Activated T-cell treated with anti-CD3 and anti-CD28 coated beads, Interleukin-2, amount 50 U/mL, for 24 hours (primary cell): ENCODE results near the gene WNT7B.

ENCODE experiments used
- DNase-seq: peaks from one replicate; pipeline ENCODE4 v3.0.0-alpha.2; 2020
- H3K27ac Mint-ChIP-seq: 2 replicates; pipeline ENCODE4 v1.8.0; 2020; ENCODE audit warnings: mild to moderate bottlenecking, mixed read lengths
- H3K27me3 Mint-ChIP-seq: 2 replicates; pipeline ENCODE4 v1.8.0; 2020; ENCODE audit warnings: mixed read lengths
- H3K36me3 Mint-ChIP-seq: 2 replicates; pipeline ENCODE4 v1.8.0; 2020; ENCODE audit warnings: low read depth, mixed read lengths
- H3K4me1 Mint-ChIP-seq: 2 replicates; pipeline ENCODE4 v1.8.0; 2020; ENCODE audit warnings: low read depth, mixed read lengths
- H3K4me3 Mint-ChIP-seq: 2 replicates; pipeline ENCODE4 v1.8.0; 2020; ENCODE audit warnings: mild to moderate bottlenecking, moderate library complexity, mixed read lengths
- H3K9me3 Mint-ChIP-seq: 2 replicates; pipeline ENCODE4 v1.8.0; 2020; ENCODE audit warnings: mixed read lengths

WNT7B gene

GRCh38 chr22:45929649-45930048, 47.3 kb downstream of the WNT7B start:
- H3K9me3 Mint-ChIP-seq, result no peaks in the 10 kb centered on the region
- no peaks in the 10 kb centered on the region for H3K4me1 Mint-ChIP-seq
- H3K27me3 Mint-ChIP-seq, result peaks cover 24% of the 10 kb centered on the region
- no peaks in the 10 kb centered on the region for H3K36me3 Mint-ChIP-seq
- no peak overlapping the region for H3K4me3 Mint-ChIP-seq
- no peak for DNase-seq
- H3K27ac Mint-ChIP-seq, result no peak overlapping the region

- Mint-ChIP-seq H3K4me3 (no peak overlapping the region), H3K9me3 (no peaks in the 10 kb centered on the region), H3K27me3 (peaks cover 21% of the 10 kb centered on the region), H3K4me1 (no peaks in the 10 kb centered on the region), H3K36me3 (no peaks in the 10 kb centered on the region), H3K27ac (no peak overlapping the region)
- DNase-seq, result no peak
Measured at GRCh38 chr22:45928726-45929368, 48.1 kb downstream of the WNT7B start.

- DNase-seq, result no peak
- Mint-ChIP-seq H3K4me3 (no peak overlapping the region), H3K9me3 (no peaks in the 10 kb centered on the region), H3K36me3 (no peaks in the 10 kb centered on the region), H3K27me3 (peaks cover 5% of the 10 kb centered on the region), H3K4me1 (no peaks in the 10 kb centered on the region), H3K27ac (no peak overlapping the region)
Measured at GRCh38 chr22:45927059-45927458, 49.9 kb downstream of the WNT7B start.

- Mint-ChIP-seq H3K27me3 (no peaks in the 10 kb centered on the region), H3K4me1 (no peaks in the 10 kb centered on the region)
Measured at GRCh38 chr22:45926433-45926832, 50.5 kb downstream of the WNT7B start.

GRCh38 chr22:45925811-45926351, 51.1 kb downstream of the WNT7B start:
- DNase-seq, result no peak
- Mint-ChIP-seq H3K4me1 (no peaks in the 10 kb centered on the region), H3K27me3 (no peaks in the 10 kb centered on the region), H3K36me3 (no peaks in the 10 kb centered on the region), H3K27ac (no peak overlapping the region), H3K4me3 (no peak overlapping the region), H3K9me3 (no peaks in the 10 kb centered on the region)

More at GRCh38 chr22:45926433-45926832, 50.5 kb downstream of the WNT7B start:
- no peaks in the 10 kb centered on the region for H3K9me3 Mint-ChIP-seq
- DNase-seq, result no peak
- no peak overlapping the region for H3K27ac Mint-ChIP-seq
- H3K4me3 Mint-ChIP-seq, result no peak overlapping the region
- no peaks in the 10 kb centered on the region for H3K36me3 Mint-ChIP-seq

GRCh38 chr22:45923835-45924234, 53.1 kb downstream of the WNT7B start:
- Mint-ChIP-seq H3K4me3 (no peak overlapping the region), H3K27ac (no peak overlapping the region), H3K4me1 (no peaks in the 10 kb centered on the region), H3K9me3 (no peaks in the 10 kb centered on the region), H3K27me3 (no peaks in the 10 kb centered on the region), H3K36me3 (no peaks in the 10 kb centered on the region)
- no peak for DNase-seq

- H3K36me3 Mint-ChIP-seq, result no peaks in the 10 kb centered on the region
- H3K9me3 Mint-ChIP-seq, result no peaks in the 10 kb centered on the region
- no peaks in the 10 kb centered on the region for H3K4me1 Mint-ChIP-seq
- no peak for DNase-seq
- no peak overlapping the region for H3K4me3 Mint-ChIP-seq
- no peak overlapping the region for H3K27ac Mint-ChIP-seq
- H3K27me3 Mint-ChIP-seq, result no peaks in the 10 kb centered on the region
Measured at GRCh38 chr22:45923212-45923611, 53.8 kb downstream of the WNT7B start.

GRCh38 chr22:45922661-45923060, 54.3 kb downstream of the WNT7B start:
- DNase-seq, result no peak
- no peaks in the 10 kb centered on the region for H3K27me3 Mint-ChIP-seq
- no peaks in the 10 kb centered on the region for H3K4me1 Mint-ChIP-seq
- H3K9me3 Mint-ChIP-seq, result no peaks in the 10 kb centered on the region
- H3K36me3 Mint-ChIP-seq, result no peaks in the 10 kb centered on the region
- H3K27ac Mint-ChIP-seq, result no peak overlapping the region
- H3K4me3 Mint-ChIP-seq, result no peak overlapping the region

GRCh38 chr22:45922256-45922655, 54.7 kb downstream of the WNT7B start:
- Mint-ChIP-seq H3K4me3 (no peak overlapping the region), H3K4me1 (no peaks in the 10 kb centered on the region), H3K27me3 (no peaks in the 10 kb centered on the region), H3K27ac (no peak overlapping the region), H3K36me3 (no peaks in the 10 kb centered on the region), H3K9me3 (no peaks in the 10 kb centered on the region)
- no peak for DNase-seq

- H3K4me1 Mint-ChIP-seq, result no peaks in the 10 kb centered on the region
- no peaks in the 10 kb centered on the region for H3K36me3 Mint-ChIP-seq
- no peak for DNase-seq
- H3K4me3 Mint-ChIP-seq, result no peak overlapping the region
- H3K9me3 Mint-ChIP-seq, result no peaks in the 10 kb centered on the region
- H3K27ac Mint-ChIP-seq, result no peak overlapping the region
- H3K27me3 Mint-ChIP-seq, result no peaks in the 10 kb centered on the region
Measured at GRCh38 chr22:45919504-45920286, 57.3 kb downstream of the WNT7B start.

- no peaks in the 10 kb centered on the region for H3K36me3 Mint-ChIP-seq
- H3K9me3 Mint-ChIP-seq, result no peaks in the 10 kb centered on the region
- no peak overlapping the region for H3K27ac Mint-ChIP-seq
- no peak for DNase-seq
- no peak overlapping the region for H3K4me3 Mint-ChIP-seq
- no peaks in the 10 kb centered on the region for H3K4me1 Mint-ChIP-seq
- no peaks in the 10 kb centered on the region for H3K27me3 Mint-ChIP-seq
Measured at GRCh38 chr22:45918459-45919370, 58.2 kb downstream of the WNT7B start.

- H3K4me1 Mint-ChIP-seq, result no peaks in the 10 kb centered on the region
- H3K4me3 Mint-ChIP-seq, result no peak overlapping the region
- no peaks in the 10 kb centered on the region for H3K9me3 Mint-ChIP-seq
- H3K27me3 Mint-ChIP-seq, result no peaks in the 10 kb centered on the region
- no peaks in the 10 kb centered on the region for H3K36me3 Mint-ChIP-seq
- no peak for DNase-seq
- no peak overlapping the region for H3K27ac Mint-ChIP-seq
Measured at GRCh38 chr22:45917700-45918458, 59.1 kb downstream of the WNT7B start.

GRCh38 chr22:45917146-45917545, 59.8 kb downstream of the WNT7B start:
- Mint-ChIP-seq H3K4me1 (no peaks in the 10 kb centered on the region), H3K9me3 (no peaks in the 10 kb centered on the region), H3K27ac (no peak overlapping the region), H3K4me3 (no peak overlapping the region), H3K27me3 (no peaks in the 10 kb centered on the region), H3K36me3 (no peaks in the 10 kb centered on the region)
- DNase-seq, result no peak

- no peak overlapping the region for H3K4me3 Mint-ChIP-seq
- H3K27ac Mint-ChIP-seq, result no peak overlapping the region
- no peak for DNase-seq
- H3K9me3 Mint-ChIP-seq, result no peaks in the 10 kb centered on the region
- H3K4me1 Mint-ChIP-seq, result no peaks in the 10 kb centered on the region
- no peaks in the 10 kb centered on the region for H3K27me3 Mint-ChIP-seq
- no peaks in the 10 kb centered on the region for H3K36me3 Mint-ChIP-seq
Measured at GRCh38 chr22:45916515-45916914, 60.4 kb downstream of the WNT7B start.
